ENCODE measurements around the gene THEM5. TPM values are rescaled to one million over a fixed set of nuclear protein-coding genes. Genes with fewer than 3 reads are reported as not detected.
"Not testable (repeated sequence)": the region's sequence is repeated elsewhere in the genome, so short reads cannot be mapped to it uniquely, and the experiment has no call there.

Gene THEM5
- polyA plus RNA-seq, 1 donor from 2014 or later = not detected

DNA sequence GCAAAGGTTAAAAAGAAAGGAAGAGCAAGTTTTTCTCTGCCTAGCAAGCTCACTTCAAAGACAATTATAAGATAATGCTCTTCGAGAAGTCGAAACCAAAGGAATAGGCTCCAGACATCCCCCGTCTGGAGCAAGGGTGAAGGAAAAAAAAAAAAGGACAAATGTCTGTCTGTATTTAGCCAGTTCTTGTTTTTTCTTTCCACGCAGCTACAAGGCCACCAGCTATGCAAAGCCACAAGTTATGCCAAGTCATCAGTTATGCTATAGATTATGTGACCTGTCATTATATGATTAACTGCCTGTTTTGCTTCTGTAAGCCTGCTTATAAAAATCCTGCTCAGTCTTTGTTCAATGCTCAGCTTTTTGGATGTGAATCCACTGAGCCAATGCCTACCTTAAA is 2.4 kb upstream of the THEM5 start:
- H3K27me3 Mint-ChIP-seq = no peaks in the 10 kb centered on the region
- no peak overlapping the region for H3K27ac Mint-ChIP-seq

DNA sequence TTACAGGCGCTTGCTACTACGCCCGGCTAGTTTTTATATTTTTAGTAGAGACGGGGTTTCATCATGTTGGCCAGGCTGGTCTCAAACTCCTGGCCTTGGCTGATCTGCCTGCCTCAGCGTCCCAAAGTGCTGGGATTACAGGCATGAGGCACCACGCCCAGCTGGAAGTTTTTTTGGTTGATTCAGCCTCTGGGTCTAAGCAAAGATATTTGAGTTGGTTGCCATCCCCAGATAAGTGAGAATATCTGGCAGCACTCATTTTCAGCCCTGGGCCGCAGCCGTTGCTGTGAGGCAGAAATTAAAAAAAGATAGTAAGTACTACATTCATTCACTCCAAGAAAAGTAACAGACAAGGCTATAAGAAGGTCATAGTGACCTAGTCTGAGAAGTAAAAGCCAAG is 2.0 kb upstream of the THEM5 start:
- not testable (repeated sequence) for H3K36me3 Mint-ChIP-seq, H3K27ac Mint-ChIP-seq, H3K9me3 Mint-ChIP-seq, H3K27me3 Mint-ChIP-seq, H3K4me1 Mint-ChIP-seq, H3K4me3 Mint-ChIP-seq

More for the DNA sequence above, 2.4 kb upstream of the THEM5 start:
- no peak overlapping the region for H3K4me3 Mint-ChIP-seq
- H3K9me3 Mint-ChIP-seq = no peaks in the 10 kb centered on the region
- H3K36me3 Mint-ChIP-seq = peaks cover under 1% of the 10 kb centered on the region
- H3K4me1 Mint-ChIP-seq = peaks cover 0 to 1% (median 0%) of the 10 kb centered on the region in 3 donors

- peaks cover 3% of the 10 kb centered on the region for H3K36me3 Mint-ChIP-seq
- H3K4me1 Mint-ChIP-seq = peaks cover 0 to 1% (median 0%) of the 10 kb centered on the region in 3 donors
- no peak overlapping the region for H3K4me3 Mint-ChIP-seq
- H3K27me3 Mint-ChIP-seq = peaks cover 1% of the 10 kb centered on the region
- H3K9me3 Mint-ChIP-seq = no peaks in the 10 kb centered on the region
- no peak overlapping the region for H3K27ac Mint-ChIP-seq
Measured at GRCh38 chr1:151854658-151855057, 1.1 kb upstream of the THEM5 start.

- Mint-ChIP-seq H3K4me1 (peaks cover 0 to 2% (median 0%) of the 10 kb centered on the region in 3 donors), H3K9me3 (no peaks in the 10 kb centered on the region), H3K27ac (no peak overlapping the region), H3K36me3 (peaks cover 5% of the 10 kb centered on the region), H3K4me3 (no peak overlapping the region), H3K27me3 (peaks cover 1% of the 10 kb centered on the region)
Measured at GRCh38 chr1:151852733-151853132, 779 bp downstream of the THEM5 start.

- Mint-ChIP-seq H3K27me3 (peaks cover 1% of the 10 kb centered on the region), H3K4me3 (no peak overlapping the region), H3K9me3 (no peaks in the 10 kb centered on the region), H3K4me1 (peaks cover 0 to 2% (median 0%) of the 10 kb centered on the region in 3 donors), H3K27ac (no peak overlapping the region), H3K36me3 (peaks cover 5% of the 10 kb centered on the region)
Measured at GRCh38 chr1:151851886-151852285, 1.6 kb downstream of the THEM5 start.

- Mint-ChIP-seq H3K4me3 (no peak overlapping the region), H3K9me3 (no peaks in the 10 kb centered on the region), H3K36me3 (peaks cover 5% of the 10 kb centered on the region), H3K27ac (no peak overlapping the region), H3K27me3 (peaks cover 2% of the 10 kb centered on the region), H3K4me1 (peaks cover under 1 to 5% (median 2%) of the 10 kb centered on the region in 3 donors)
Measured at GRCh38 chr1:151849871-151850270, 3.6 kb downstream of the THEM5 start.

DNA sequence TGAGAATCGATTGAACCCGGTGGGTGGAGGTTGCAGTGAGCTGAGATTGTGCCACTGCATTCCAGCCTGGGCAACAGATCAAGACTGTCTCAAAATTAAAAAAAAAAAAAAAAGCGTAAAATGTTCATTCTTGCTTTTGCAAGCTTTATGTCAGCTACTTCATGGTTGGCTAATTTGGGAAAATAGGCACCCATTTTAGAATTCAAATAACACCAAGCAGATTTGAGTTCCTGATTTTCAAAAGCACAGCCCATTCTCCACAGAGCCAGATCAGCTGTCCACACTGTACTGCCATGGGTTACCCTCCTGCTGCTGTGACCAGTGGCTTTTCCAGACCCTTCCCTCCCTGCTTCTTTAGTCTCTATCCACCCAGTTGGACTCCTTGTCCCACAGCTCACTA is 4.4 kb downstream of the THEM5 start:
- peaks cover 5% of the 10 kb centered on the region for H3K36me3 Mint-ChIP-seq
- H3K4me1 Mint-ChIP-seq = peaks cover 4 to 7% (median 4%) of the 10 kb centered on the region in 3 donors
- no peaks in the 10 kb centered on the region for H3K9me3 Mint-ChIP-seq
- no peak overlapping the region for H3K4me3 Mint-ChIP-seq
- H3K27me3 Mint-ChIP-seq = peaks cover 2% of the 10 kb centered on the region
- H3K27ac Mint-ChIP-seq = no peak overlapping the region

DNA sequence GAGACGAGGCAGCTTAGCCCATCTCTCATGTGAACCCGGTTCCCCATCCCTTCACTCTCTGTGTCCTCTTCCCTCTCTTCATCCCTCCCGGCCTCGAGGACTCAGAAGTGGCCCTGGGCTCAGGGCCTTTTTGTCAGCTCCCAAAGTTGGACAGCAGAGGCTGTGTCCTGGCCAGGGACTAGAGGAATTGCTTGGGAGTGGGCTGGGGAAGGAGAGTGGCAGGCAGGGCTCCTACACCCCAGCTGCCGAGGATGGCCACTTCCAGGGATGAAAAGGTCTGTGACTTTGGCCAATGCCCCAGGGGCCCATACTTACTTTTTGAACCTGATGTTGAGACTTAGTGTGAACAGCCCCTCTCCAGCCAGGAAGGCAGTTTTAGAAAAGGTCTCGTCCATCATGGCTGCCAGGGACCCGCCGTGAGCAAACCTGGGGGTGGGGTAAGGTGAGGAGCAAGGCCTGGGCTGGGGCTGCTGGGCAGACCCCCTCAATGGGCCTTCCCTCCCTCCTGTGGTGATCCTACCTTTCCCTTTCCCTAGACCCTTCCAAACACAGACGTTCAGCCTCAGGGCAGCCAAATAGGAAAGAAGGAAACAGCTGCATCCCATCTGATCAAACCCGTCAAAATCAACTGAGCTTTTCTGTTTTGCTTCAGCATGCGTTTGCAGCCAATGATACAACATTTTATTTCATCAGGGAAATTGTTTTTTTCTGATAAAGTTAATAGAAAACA is 5.5 kb downstream of the THEM5 start:
- Mint-ChIP-seq H3K27ac (no peak overlapping the region), H3K27me3 (peaks cover 2% of the 10 kb centered on the region), H3K4me1 (peaks cover 10 to 14% (median 11%) of the 10 kb centered on the region in 3 donors), H3K9me3 (peaks cover 0 to 3% (median 0%) of the 10 kb centered on the region in 3 donors), H3K36me3 (peaks cover 5% of the 10 kb centered on the region), H3K4me3 (no peak overlapping the region)

DNA sequence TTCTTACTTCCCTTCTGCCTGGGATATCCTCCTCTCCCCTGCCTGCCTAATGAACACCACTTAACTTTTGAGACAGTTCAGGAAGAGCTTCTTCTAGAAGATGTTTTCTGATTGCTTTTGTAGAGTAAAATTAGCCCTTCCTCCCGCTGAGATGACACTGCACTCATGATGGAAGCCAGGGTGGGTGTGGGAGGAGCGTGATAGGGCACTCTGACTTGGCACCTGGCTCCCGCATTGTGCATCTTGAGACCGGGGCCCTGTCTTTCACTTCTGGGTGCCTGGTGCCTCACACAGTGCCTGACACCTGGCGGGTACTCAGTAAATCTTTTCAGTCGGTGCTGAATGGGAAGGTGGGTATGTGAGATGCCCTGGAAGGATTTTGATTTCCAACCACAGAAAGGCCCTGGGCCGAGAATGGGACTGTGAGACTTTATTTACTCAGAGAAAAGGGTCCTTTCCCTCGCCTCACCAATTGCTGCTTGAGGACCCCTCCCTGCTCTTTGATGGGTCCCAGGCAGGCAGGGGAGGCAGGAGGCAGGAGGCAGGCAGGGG is 6.8 kb downstream of the THEM5 start:
- peaks cover 0 to 3% (median 0%) of the 10 kb centered on the region in 3 donors for H3K9me3 Mint-ChIP-seq

GRCh38 chr1:151846062-151846568 is 7.4 kb downstream of the THEM5 start:
- peaks cover 2% of the 10 kb centered on the region for H3K27me3 Mint-ChIP-seq
- no peak overlapping the region for H3K27ac Mint-ChIP-seq
- H3K9me3 Mint-ChIP-seq = peaks cover 0 to 3% (median 0%) of the 10 kb centered on the region in 3 donors
- peaks cover 10 to 16% (median 11%) of the 10 kb centered on the region in 3 donors for H3K4me1 Mint-ChIP-seq
- H3K4me3 Mint-ChIP-seq = no peak overlapping the region
- peaks cover 5% of the 10 kb centered on the region for H3K36me3 Mint-ChIP-seq

More for the DNA sequence above, 6.8 kb downstream of the THEM5 start:
- H3K4me3 Mint-ChIP-seq = no peak overlapping the region
- peaks cover 2% of the 10 kb centered on the region for H3K27me3 Mint-ChIP-seq
- peak overlapping the region in 1 of 3 donors; percentile 53 for H3K27ac Mint-ChIP-seq
- H3K4me1 Mint-ChIP-seq = peaks cover 10 to 16% (median 11%) of the 10 kb centered on the region in 3 donors
- peaks cover 5% of the 10 kb centered on the region for H3K36me3 Mint-ChIP-seq

DNA sequence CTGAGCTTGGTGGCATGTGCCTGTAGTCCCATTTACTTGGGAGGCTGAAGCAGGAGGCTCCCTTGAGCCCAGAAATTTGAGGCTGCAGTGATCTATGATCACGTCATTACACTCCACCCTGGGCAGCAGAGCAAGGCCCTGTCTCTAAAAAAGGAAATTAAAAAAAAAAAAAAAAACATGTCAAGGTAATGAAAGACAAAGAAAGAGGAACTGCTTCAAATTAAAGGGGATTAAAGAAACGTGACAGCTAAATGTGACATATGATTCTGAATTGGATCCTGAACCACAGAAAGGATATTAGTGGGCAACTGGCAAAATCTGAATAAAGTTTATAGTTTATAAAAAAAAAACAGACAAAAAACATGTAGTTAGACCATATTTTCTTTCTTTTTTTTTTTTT is 10.1 kb downstream of the THEM5 start:
- Mint-ChIP-seq H3K27ac (peak overlapping the region; percentile 17 to 52 (median 42)), H3K36me3 (no peaks in the 10 kb centered on the region), H3K9me3 (peaks cover 0 to 3% (median 0%) of the 10 kb centered on the region in 3 donors), H3K27me3 (peaks cover 1% of the 10 kb centered on the region), H3K4me3 (peak overlapping the region in 2 of 4 donors; percentile 62 to 68), H3K4me1 (peaks cover 10 to 15% (median 13%) of the 10 kb centered on the region in 3 donors)

DNA sequence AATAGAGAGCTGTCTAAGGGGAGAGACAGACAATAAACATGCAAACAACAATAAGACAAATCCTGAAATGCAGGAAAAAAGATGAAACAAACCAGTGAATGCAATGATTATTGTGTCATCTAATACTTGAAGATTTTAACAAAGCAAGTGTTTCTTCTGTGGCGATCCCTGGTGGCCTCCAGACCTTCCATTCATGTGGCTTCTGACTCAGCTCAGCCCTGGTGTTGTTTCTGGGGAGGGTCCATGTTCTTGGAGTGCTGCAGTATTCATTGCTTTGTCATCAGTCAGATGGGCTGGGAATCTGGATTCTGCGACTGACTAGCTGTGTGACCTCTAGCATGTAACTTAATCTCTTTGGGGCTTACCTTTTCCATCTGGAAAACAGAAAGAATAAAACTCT is 12.4 kb downstream of the THEM5 start:
- no peaks in the 10 kb centered on the region for H3K36me3 Mint-ChIP-seq
- peaks cover 0 to 3% (median 0%) of the 10 kb centered on the region in 3 donors for H3K9me3 Mint-ChIP-seq
- H3K4me1 Mint-ChIP-seq = peaks cover 18 to 22% (median 20%) of the 10 kb centered on the region in 3 donors

DNA sequence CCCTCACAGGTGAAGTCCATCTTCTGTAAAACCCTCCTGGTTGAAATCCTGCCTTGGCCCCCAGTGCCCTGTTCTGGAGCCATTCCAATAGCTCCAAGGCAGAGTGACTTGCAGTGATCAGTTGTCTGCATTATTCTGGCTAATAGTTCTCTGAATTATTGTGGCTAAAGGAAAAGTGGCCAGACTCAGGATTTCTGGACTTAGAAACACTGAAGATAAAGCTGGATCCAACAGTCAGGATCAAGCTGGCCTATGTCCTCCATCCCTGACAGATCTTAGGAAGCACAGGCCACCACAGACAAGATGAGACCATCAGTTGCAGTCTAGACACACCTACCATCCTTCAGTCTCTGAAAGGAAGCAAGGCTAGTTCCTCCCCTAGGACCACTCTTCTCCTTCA is 13.1 kb downstream of the THEM5 start:
- Mint-ChIP-seq H3K27me3 (peaks cover 11% of the 10 kb centered on the region), H3K9me3 (peaks cover 0 to 3% (median 0%) of the 10 kb centered on the region in 3 donors), H3K4me1 (peaks cover 18 to 22% (median 20%) of the 10 kb centered on the region in 3 donors), H3K4me3 (peak overlapping the region; percentile 76 to 89 (median 80)), H3K27ac (peak overlapping the region in 1 of 3 donors; percentile 52), H3K36me3 (no peaks in the 10 kb centered on the region)

More for the DNA sequence above, 12.4 kb downstream of the THEM5 start:
- Mint-ChIP-seq H3K4me3 (peak overlapping the region in 1 of 4 donors; percentile 82), H3K27me3 (peaks cover 11% of the 10 kb centered on the region), H3K27ac (no peak overlapping the region)

DNA sequence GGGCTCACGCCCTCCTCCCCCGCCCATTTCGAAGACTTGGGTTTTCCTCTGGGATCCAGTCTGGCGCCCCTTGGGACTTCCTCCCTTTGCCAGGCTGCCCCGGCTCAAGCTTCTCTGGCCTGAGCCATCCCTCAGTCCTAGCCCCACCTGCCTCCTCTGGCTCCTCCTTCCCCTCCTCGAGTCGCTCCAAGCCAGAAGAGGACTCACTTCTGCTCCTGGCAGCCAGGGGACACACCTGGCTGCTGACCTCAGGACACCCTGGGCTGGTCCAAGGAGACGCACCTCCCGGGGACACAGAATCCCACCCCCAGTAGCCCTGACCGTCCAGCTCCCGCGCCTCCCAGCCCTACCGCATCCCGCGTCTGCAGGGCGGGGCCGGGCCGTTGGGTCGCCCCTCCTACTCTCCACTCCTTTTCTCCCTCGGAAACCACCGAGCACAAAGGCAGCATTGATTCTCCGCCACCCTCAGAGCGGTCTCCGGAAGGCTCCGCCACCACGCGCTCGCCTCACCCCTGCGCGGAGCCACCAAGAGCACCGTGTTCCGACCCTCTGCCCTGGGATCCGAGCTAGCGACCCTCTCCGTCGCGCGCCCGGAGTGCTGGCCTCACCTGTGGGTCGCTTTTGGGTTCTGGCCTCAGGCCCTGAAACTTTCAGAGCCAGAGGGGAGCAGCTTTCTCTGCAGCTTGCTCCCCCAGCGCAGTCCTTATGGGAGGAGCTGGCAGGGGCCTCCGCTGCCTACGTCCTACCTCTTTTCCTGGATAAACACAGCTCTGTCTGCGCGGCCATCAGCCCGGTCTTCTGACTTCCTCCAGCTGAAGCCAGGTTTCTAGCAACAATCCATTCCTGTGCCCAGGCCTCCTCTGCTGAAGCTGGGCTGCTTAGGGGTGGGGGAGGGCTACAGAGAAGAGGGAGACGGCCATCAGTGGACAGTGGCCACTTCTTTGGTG is 13.8 kb downstream of the THEM5 start, which contains the start of gene C2CD4D:
TSS of gene C2CD4D (minus strand) at position 364 of the 947 bp plus-strand sequence. CDS start 831 bp downstream, outside the sequence.
- Mint-ChIP-seq H3K9me3 (peaks cover 0 to 3% (median 0%) of the 10 kb centered on the region in 3 donors), H3K36me3 (no peaks in the 10 kb centered on the region), H3K27me3 (peaks cover 11% of the 10 kb centered on the region), H3K27ac (peak within 1 kb of the TSS; percentile 57 to 77 (median 71)), H3K4me3 (peak within 1 kb of the TSS; percentile 79 to 89 (median 85)), H3K4me1 (peaks cover 17 to 21% (median 18%) of the 10 kb centered on the region in 3 donors)

Data from IgD-negative memory B cell (primary cell).